PFSK-1 (cell line): ENCODE data around the gene CEP350.

Experiments used
- FOXP2 ChIP-seq: optimal IDR thresholded peaks from 2 replicates; pipeline ENCODE3; 2011; ENCODE audit warnings: borderline replicate concordance, control low read depth, inconsistent platforms; ENCODE audit not compliant: insufficient read depth; ENCODE audit errors: extremely low read length, extremely low read depth
- POLR2AphosphoS5 ChIP-seq: IDR thresholded peaks from 2 replicates; pipeline ENCODE4 v1.6.1; 2012; ENCODE audit warnings: low read depth, mild to moderate bottlenecking, control low read depth, low read length, moderate library complexity
- TAF1 ChIP-seq: IDR thresholded peaks from 2 replicates; pipeline ENCODE4 v1.6.1; 2012; ENCODE audit warnings: low read length, control low read depth, borderline replicate concordance; ENCODE audit not compliant: insufficient read depth

DNA sequence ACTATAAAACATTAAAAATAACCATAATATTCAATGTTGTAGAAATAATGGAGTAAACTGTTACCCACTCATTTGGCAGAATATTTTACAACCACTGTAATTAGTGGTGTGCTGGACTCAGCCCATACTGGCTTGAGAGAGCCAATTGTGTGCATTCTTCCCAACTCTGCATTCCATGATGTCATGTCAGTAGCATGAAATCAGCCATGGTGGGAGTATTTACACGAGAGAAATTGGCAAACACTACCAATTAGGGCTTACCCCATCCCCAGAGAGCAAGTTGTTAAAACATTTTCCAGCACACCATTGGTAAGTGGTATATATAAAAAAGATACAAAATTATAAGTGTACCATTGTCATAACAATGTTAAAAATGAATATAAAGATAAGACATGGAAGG, 180.9 kb downstream of the CEP350 start:
- no peak for TF ChIP-seq FOXP2
- no peak for TF ChIP-seq POLR2AphosphoS5
- TF ChIP-seq TAF1 = no peak
